ENCODE results near the gene ERVH48-1.
A peak's percentile ranks its signal among the peaks of the same experiment; 100 is the strongest.
"Not testable (repeated sequence)": the region's sequence is repeated elsewhere in the genome, so short reads cannot be mapped to it uniquely, and the experiment has no call there.

ERVH48-1 gene

DNA sequence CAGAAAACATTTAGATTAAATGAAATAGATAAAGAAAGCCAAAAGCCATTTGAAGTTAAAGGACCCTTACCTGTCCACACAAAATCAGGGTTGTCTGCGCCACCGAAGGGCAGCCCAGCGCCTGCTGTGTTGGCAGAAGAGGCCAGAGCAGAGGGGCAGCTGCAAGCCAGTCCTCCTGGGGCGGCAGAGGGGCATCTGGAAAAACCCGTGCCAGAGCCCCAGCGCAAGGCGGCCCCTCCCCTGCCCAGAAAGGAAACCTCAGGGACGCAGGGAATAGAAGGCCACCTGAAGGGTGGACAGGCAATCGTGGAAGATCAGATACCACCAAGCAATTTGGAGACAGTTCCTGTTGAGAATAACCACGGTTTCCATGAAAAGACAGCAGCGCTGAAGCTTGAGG, 21.6 kb downstream of the ERVH48-1 start:
- no peak for DNase-seq

DNA sequence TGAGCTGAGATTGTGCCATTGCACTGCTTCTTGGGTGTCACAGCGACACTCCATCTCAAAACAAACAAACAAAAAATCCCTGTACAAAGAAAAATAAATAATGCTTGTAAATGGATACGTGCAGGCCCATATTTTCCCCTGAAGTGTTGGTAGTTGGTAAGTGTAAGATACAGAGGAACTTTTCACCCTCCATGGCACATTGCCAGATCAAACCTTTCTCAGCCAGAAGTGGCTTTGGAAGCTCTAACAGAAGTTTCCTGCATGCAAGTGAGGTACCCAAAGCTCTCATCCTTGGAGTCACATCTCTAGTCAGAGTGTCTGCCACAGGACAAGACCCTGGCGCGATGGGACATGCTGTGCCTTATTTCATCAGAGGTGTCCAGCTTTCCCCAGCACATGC, 25.0 kb downstream of the ERVH48-1 start:
- DNase-seq = no peak

DNA sequence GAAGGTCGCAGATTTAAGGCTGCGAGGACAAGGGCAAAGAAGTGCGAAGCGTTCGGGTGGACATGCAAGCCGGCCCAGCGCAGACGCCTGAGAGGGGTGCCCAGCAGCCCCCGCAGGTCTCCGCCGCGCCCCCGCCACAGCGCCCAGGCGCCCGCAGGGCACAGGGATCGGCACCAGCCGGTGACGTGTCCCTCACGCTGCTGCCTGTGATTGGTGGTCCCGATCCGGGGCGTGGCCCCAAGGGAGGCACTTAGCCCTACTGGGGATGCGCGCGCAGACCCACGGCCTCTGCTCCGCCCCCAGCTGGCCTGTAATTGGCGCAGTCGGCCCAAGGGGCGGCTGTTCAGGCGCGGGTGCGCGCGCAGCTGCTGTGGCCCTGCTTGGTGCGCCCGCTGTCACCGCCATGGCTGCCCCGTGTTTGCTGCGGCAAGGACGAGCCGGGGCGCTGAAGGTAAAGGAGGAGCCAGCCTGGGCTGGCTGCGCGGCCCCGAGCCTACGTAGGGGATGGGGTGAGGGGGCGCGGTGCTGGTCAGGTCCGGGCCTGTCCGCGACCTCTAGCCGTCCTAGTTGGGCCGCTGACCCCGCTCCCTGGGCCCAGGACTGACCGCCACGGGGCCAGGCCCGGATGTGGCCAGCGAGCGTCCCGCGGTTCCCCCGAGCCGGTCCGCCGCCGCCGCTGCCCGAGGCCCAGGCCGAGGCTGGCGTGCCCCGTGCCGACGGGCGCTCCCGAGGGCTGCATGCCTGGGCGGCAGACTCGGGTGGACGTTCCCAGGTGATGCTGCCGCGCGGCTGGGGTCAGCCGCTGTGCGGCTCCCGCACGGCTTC, 32.3 kb downstream of the ERVH48-1 start, which contains the start of gene NDUFV3:
NDUFV3 (plus strand) TSS at position 379 of the 825 bp plus-strand sequence; CDS start at position 404, 25 bp downstream.
- DNase-seq = peak; percentile 100

DNA sequence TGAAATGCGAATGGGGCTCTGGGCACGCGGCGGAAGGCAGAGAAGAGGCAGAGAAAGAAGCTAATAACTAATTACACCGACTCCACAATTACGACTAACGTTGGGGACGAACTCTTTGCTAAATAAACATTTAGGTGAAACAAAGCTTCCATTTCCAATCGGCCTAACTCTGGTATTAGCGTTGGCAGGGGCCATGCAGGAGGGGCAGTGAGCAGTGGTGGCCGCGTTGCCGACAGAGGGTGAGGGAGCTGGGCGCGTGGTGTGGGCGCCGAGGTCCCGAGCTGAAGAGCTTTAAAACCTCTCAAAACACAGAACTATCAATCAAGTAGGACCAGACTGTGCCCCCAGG, 32.9 kb downstream of the ERVH48-1 start:
- no peak for DNase-seq

DNA sequence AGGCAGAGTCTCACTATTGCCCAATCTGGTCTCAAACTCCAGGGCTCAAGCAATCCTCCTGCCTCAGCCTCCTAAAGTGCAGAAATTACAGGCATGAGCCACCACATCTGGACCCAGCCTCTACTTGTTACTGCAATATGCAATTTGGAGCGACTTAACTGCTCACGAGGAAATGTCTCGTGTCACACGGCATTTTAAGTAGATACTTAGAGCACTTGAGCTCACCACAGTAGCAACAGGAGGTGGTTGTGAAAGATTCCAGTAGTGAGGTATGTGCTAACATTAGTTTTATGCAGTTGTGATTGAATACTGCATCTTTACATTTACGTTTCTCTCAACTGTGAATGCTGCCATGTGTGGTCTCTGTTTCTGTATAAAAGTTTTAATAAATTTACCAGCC, 38.1 kb downstream of the ERVH48-1 start:
- no peak for DNase-seq

DNA sequence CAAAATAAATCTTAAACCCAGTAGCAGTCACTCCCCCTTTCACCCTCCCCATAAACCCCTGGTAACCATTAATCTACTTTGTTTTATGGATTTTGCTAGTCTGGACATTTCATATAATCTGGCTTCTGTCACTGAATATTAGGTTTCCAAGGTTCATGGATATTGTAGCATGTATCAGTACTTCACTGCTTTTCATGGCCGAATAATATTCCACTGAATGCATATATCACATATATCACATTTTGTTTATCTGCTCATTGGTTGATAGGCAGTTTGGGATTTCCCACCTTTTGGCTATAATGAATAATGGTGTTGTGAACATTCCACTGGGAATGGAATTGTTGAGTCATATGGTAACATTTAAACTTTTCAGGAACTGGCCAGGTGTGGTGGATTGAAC, 41.5 kb downstream of the ERVH48-1 start:
- no peak for DNase-seq

DNA sequence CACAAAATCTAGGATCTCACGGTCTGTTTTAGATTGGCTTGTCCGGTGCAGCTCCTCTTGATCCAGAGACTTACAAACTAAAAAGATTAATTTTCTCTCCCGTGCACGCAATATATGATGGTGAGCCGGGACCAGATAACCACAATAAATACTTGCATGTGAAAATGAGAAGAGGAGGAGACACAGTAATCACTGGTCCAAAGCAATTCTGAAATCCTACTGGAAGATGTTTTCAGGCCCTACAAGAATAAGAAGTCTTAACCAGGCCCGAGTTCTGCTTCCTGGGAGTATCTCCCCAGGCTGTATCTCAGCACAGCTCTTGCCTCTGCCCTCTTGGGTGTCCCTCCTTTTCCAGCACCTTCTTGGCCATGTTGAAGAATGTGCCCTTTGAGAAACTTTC, 45.1 kb downstream of the ERVH48-1 start:
- DNase-seq = no peak

DNA sequence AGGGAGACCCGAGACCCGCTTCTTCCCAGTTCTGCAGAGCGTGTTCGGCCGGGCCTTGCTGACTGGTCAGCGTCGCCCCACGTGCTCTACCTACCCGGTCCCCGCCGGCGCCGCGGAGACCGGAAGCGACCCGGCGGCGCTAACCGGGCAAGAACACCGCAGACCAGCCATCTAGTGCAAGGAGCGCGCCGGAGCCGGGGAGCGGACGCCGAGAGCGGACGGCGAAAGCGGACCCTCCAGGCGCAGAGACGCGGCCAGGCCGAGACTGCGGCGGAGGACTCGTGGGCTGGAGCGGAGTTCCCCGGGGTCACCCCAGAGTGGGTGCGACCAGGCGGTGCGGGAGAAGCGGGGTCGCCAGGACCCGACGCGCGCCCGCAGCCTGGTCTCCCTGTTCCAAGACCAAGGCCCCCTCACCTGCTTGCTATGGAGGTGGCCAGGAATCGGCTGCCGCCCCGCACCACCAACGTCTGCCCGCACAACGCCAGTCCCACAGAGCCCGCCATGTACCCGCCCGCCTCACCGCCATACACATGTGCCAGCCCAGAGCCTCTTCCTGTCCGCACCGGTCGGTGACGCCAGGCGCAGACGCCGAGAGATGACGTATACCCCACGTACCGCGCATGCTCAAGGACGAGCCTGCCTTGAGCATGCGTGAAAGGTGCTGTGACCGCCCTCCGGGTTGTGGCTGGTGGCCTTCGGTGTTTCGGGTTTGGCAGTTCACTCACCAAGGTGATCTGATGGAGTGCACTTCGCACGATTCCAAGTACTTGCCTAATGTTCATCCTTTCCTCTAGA, 46.2 kb downstream of the ERVH48-1 start, which contains the start of gene WDR4:
WDR4 (minus strand) TSS at position 547 of the 795 bp plus-strand sequence; CDS start at position 503, 44 bp downstream.
- peak; percentile 100 for DNase-seq

DNA sequence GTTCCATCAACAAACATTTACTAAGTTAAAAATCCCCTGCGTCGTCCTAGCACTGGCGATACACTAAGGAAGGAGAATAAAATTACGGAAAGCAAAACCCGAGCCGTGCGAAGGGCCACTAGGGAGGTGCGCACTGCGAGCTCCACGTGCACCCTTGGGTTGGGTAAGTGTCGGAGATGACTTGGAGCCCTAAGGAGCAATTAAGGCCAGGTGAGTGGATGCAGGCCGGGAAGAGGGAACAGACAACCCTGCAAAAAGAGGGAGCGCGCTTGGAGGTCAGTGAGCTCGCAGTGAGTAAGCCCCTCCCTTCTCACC, 46.8 kb downstream of the ERVH48-1 start:
- DNase-seq = no peak

DNA sequence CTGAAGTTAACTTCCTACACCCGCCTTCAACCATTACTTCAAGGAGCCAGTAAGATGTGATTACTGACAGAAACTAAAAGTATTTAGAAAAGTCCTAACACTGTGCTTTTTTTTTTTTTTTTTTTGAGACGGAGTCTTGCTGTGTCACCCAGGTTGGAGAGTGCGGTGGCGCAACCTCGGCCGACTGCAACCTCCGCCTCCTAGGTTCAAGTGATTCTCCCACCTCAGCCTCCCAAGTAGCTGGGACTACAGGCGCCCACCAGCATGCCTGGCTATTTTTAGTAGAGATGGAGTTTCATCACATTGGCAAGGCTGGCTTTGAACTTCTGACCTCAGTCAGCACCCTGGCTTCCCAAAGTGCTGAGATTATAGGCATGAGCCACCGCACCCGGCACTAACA, 49.6 kb downstream of the ERVH48-1 start:
- DNase-seq = not testable (repeated sequence)

DNA sequence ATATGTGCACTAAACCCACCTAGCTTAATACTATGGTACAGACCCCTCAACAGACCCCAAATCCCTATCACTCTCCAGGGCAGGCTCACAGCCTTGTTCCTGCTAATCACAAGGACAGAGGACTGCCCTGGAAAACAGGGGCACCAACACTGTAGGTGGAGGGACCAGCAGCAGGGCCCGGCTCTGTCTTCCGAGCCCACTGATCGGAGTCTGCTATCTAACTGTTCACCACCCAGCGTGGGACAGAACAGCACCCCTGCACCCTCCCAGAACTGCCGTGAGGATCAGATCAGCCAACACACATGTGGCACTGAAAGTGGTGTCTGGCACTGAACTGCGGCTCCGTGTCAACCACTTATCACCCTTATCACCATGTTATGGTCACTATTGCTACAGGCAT, 52.3 kb downstream of the ERVH48-1 start:
- DNase-seq = no peak

DNA sequence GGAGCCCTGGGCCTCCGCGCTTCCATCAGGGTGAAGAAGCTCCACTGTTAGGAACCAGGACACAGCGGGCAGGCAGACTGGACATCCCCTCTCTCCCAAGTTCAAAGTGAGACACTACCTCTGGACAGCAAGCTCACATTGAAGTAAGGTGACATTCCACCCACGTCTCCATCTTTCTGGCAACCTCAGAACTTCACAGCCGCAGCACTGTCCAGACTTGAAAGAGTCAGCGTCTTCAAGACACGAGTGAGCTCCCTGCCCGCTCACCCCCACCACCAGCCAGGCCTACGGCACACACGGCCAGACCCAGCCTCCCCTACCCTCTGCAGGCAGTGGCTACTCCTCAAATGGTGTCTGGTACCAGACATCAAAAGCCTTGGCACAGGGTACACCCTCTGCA, 57.2 kb downstream of the ERVH48-1 start:
- DNase-seq = no peak

Data from eye (tissue), 1 donor.